HL-60 (cell line): ENCODE data around the gene FARSA. TPM values are rescaled to one million over a fixed set of nuclear protein-coding genes. Genes with fewer than 3 reads are reported as not detected.
A peak's percentile ranks its signal among the peaks of the same experiment; 100 is the strongest.

ENCODE experiments used
- DNase-seq, 2 experiments: peaks; one replicate each; pipeline ENCODE4 v3.0.0-alpha.2; 2010 to 2020; ENCODE audit warnings: low read depth in 1 of 2, low spot score in 1 of 2
- H3K27ac ChIP-seq: fragments of 250-450 bp; sonication (Bioruptor Pico); replicated peaks from 2 replicates; pipeline ENCODE4 v1.5.1; 2020; ENCODE audit warnings: mild to moderate bottlenecking, moderate library complexity
- H3K27me3 ChIP-seq: fragments of 250-450 bp; sonication (Bioruptor Pico); 2 replicates; pipeline ENCODE4 v1.5.1; 2021; ENCODE audit warnings: mild to moderate bottlenecking, moderate library complexity; ENCODE audit not compliant: insufficient read depth, poor library complexity, severe bottlenecking
- H3K4me3 ChIP-seq: replicated peaks from 2 replicates; pipeline ENCODE4 v1.5.1; 2011; ENCODE audit warnings: mild to moderate bottlenecking, control low read depth, low read length; ENCODE audit not compliant: insufficient read depth
- GABPA ChIP-seq: IDR thresholded peaks from 2 replicates; pipeline ENCODE4 v1.6.1; 2012; ENCODE audit warnings: low read depth
- POLR2AphosphoS5 ChIP-seq: IDR thresholded peaks from 2 replicates; pipeline ENCODE4 v1.6.1; 2012; ENCODE audit warnings: low read depth
- SPI1 ChIP-seq: IDR thresholded peaks from 2 replicates; pipeline ENCODE4 v1.6.1; 2012; ENCODE audit warnings: low read depth, mild to moderate bottlenecking, borderline replicate concordance
- microRNA-seq: library from miRNA; unstranded; fragments of <30 nt; microRNA quantifications from one replicate; pipeline ENCODE4, GENCODE V29; 2018
- TF ChIP-seq, protein P1 (sequence below): IDR thresholded peaks from 2 replicates; pipeline ENCODE4 v1.6.1; 2012; ENCODE audit warnings: low read depth; ENCODE audit not compliant: insufficient replicate concordance
- TF ChIP-seq, protein P2 (sequence below): IDR thresholded peaks from one replicate; pipeline ENCODE4 v1.5.1; 2011; ENCODE audit warnings: low read length, control low read depth, inconsistent platforms; ENCODE audit not compliant: insufficient read depth

FARSA gene

DNA sequence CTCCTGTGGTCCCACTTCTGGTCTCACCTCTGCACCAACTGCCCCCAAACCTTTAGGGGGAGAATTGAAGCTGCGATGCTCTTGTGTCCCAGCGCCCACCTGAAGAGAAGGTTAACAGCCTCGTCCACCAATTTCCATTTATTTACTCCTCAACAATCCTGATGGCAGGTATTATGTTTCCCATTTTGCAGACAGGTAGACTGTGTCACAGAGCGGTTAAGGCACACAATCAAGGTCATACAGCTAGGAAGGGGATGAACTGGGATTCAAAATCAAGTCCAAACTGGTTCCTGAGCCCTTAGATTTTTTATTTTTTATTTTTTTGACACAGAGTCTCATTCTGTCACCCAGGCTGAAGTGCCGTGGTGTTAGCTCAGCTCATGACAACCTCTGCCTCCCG is 58.4 kb downstream of the FARSA start:
- Histone ChIP-seq H3K27ac (no peak overlapping the region), H3K4me3 (no peak overlapping the region), H3K27me3 (no peaks in the 10 kb centered on the region)
- TF ChIP-seq SPI1, result no peak
- no peak for TF ChIP-seq GABPA
- TF ChIP-seq, protein P1, sequence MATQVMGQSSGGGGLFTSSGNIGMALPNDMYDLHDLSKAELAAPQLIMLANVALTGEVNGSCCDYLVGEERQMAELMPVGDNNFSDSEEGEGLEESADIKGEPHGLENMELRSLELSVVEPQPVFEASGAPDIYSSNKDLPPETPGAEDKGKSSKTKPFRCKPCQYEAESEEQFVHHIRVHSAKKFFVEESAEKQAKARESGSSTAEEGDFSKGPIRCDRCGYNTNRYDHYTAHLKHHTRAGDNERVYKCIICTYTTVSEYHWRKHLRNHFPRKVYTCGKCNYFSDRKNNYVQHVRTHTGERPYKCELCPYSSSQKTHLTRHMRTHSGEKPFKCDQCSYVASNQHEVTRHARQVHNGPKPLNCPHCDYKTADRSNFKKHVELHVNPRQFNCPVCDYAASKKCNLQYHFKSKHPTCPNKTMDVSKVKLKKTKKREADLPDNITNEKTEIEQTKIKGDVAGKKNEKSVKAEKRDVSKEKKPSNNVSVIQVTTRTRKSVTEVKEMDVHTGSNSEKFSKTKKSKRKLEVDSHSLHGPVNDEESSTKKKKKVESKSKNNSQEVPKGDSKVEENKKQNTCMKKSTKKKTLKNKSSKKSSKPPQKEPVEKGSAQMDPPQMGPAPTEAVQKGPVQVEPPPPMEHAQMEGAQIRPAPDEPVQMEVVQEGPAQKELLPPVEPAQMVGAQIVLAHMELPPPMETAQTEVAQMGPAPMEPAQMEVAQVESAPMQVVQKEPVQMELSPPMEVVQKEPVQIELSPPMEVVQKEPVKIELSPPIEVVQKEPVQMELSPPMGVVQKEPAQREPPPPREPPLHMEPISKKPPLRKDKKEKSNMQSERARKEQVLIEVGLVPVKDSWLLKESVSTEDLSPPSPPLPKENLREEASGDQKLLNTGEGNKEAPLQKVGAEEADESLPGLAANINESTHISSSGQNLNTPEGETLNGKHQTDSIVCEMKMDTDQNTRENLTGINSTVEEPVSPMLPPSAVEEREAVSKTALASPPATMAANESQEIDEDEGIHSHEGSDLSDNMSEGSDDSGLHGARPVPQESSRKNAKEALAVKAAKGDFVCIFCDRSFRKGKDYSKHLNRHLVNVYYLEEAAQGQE, result no peak
- no peak for TF ChIP-seq POLR2AphosphoS5
- TF ChIP-seq, protein P2, sequence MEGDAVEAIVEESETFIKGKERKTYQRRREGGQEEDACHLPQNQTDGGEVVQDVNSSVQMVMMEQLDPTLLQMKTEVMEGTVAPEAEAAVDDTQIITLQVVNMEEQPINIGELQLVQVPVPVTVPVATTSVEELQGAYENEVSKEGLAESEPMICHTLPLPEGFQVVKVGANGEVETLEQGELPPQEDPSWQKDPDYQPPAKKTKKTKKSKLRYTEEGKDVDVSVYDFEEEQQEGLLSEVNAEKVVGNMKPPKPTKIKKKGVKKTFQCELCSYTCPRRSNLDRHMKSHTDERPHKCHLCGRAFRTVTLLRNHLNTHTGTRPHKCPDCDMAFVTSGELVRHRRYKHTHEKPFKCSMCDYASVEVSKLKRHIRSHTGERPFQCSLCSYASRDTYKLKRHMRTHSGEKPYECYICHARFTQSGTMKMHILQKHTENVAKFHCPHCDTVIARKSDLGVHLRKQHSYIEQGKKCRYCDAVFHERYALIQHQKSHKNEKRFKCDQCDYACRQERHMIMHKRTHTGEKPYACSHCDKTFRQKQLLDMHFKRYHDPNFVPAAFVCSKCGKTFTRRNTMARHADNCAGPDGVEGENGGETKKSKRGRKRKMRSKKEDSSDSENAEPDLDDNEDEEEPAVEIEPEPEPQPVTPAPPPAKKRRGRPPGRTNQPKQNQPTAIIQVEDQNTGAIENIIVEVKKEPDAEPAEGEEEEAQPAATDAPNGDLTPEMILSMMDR, result no peak
- no peak for DNase-seq

DNA sequence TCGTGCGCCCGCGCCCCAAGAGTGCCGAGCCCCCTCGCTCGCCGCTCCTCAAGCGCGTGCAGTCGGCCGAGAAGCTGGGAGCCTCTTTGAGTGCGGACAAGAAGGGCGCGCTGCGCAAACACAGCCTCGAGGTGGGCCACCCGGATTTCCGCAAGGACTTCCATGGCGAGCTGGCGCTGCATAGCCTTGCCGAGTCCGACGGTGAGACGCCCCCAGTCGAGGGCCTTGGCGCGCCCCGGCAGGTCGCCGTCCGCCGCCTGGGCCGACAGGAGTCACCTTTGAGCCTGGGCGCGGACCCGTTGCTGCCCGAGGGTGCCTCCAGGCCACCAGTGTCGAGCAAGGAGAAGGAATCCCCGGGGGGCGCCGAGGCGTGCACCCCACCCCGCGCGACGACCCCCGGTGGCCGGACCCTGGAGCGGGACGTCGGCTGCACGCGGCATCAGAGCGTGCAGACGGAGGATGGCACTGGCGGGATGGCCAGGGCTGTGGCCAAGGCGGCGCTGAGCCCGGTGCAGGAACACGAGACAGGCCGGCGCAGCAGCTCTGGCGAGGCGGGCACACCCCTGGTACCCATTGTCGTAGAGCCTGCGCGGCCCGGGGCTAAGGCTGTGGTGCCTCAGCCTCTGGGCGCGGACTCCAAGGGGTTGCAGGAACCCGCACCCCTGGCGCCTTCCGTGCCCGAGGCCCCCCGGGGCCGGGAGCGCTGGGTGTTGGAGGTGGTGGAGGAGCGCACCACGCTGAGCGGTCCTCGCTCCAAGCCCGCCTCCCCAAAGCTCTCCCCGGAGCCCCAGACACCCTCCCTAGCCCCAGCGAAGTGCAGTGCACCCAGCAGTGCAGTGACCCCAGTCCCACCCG is 59.4 kb downstream of the FARSA start:
- no peaks in the 10 kb centered on the region for H3K27me3 ChIP-seq
- TF ChIP-seq SPI1, result no peak
- DNase-seq, result no peak
- no peak overlapping the region for H3K27ac ChIP-seq
- H3K4me3 ChIP-seq, result no peak overlapping the region

DNA sequence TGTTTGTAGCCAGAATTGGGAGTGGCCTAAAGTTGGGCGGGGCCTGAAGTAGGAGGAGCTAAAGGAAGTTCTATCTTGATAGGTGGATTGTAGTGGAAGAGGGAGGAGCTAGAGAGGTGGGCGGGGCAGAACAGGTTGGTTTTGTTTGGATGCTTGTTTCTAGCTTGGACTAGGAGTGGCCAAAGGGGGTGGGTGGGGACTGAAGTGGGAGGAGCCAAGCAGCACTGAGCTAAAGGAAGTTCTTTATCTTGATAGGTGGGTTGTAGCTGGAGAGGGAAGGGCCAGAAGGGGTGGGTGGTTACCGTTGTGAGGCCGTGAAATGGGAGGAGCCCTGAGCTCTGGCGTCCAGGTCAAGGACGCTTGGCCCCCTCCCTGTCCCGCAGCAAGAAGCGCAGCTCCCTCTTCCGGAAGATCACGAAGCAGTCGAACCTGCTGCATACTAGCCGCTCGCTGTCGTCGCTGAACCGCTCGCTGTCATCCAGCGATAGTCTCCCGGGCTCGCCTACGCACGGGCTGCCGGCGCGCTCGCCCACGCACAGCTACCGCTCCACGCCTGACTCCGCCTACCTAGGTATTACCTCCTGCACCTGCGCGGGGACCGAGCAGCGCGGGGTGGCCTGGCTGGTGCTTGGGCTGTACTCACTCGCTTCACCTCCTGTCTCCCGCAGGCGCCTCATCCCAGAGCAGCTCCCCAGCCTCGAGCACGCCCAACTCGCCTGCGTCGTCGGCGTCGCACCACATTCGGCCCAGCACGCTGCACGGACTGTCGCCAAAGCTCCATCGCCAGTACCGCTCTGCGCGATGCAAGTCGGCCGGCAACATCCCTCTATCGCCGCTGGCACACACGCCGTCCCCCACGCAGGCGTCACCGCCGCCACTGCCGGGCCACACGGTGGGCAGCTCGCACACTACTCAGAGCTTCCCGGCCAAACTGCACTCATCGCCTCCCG is 60.3 kb downstream of the FARSA start:
- no peak overlapping the region for H3K27ac ChIP-seq
- peak in 1 of 2 experiments; percentile 8 for DNase-seq
- no peaks in the 10 kb centered on the region for H3K27me3 ChIP-seq
- no peak overlapping the region for H3K4me3 ChIP-seq
- TF ChIP-seq GABPA (no peak), POLR2AphosphoS5 (no peak), SPI1 (no peak)
- TF ChIP-seq, protein P1, result no peak
- TF ChIP-seq, protein P2, result no peak

Small RNAs within 50 kb of the gene (microRNA-seq; reads per million reads assigned to microRNA genes)
- gene MIR5695 (not detected), gene MIR6515 (3.0 reads per million, percentile 3 among the genes with 10 or more reads in this experiment)
